ENCODE data around the gene PLCB4. TPM values are rescaled to one million over a fixed set of nuclear protein-coding genes. Genes with fewer than 3 reads are reported as not detected.

The PLCB4 gene
- total and polyA plus RNA-seq, 2 experiments from 2014 or later = 31.6 to 39.2 TPM

GRCh38 chr20:9457136-9457535, 388.2 kb downstream of the PLCB4 start:
- Histone ChIP-seq H3K36me3 (peaks cover 21% of the 10 kb centered on the region), H3K27ac (no peak overlapping the region), H3K4me3 (no peak overlapping the region), H3K27me3 (no peaks in the 10 kb centered on the region), H3K4me1 (ENCODE audit: low read depth) (no peaks in the 10 kb centered on the region), H3K9me3 (ENCODE audit: low read depth) (no peaks in the 10 kb centered on the region)
- no peak for TF ChIP-seq CTCF (IDR thresholded peaks at IDR 0.05; ENCODE audit: low read depth, low read length)
- no peak for DNase-seq (ENCODE audit: low read depth in 1 of 2, low spot score in 1 of 2)

GRCh38 chr20:9458138-9458796, 389.4 kb downstream of the PLCB4 start:
- Histone ChIP-seq H3K27ac (no peak overlapping the region), H3K9me3 (ENCODE audit: low read depth) (no peaks in the 10 kb centered on the region), H3K36me3 (peaks cover 21% of the 10 kb centered on the region), H3K4me3 (no peak overlapping the region), H3K27me3 (no peaks in the 10 kb centered on the region), H3K4me1 (ENCODE audit: low read depth) (no peaks in the 10 kb centered on the region)
- peak; percentile 20 for TF ChIP-seq CTCF (IDR thresholded peaks at IDR 0.05; ENCODE audit: low read depth, low read length)
- DNase-seq (ENCODE audit: low read depth in 1 of 2, low spot score in 1 of 2) = peak; percentile 11 to 15

GRCh38 chr20:9460518-9460917, 391.6 kb downstream of the PLCB4 start:
- Histone ChIP-seq H3K4me1 (ENCODE audit: low read depth) (no peaks in the 10 kb centered on the region), H3K27ac (no peak overlapping the region), H3K27me3 (no peaks in the 10 kb centered on the region), H3K9me3 (ENCODE audit: low read depth) (no peaks in the 10 kb centered on the region), H3K36me3 (peaks cover 21% of the 10 kb centered on the region), H3K4me3 (no peak overlapping the region)
- TF ChIP-seq CTCF (IDR thresholded peaks at IDR 0.05; ENCODE audit: low read depth, low read length) = no peak
- DNase-seq (ENCODE audit: low read depth in 1 of 2, low spot score in 1 of 2) = peak in 1 of 2 donors; percentile 25

- Histone ChIP-seq H3K36me3 (peaks cover 3% of the 10 kb centered on the region), H3K27me3 (no peaks in the 10 kb centered on the region), H3K9me3 (ENCODE audit: low read depth) (no peaks in the 10 kb centered on the region), H3K4me1 (ENCODE audit: low read depth) (no peaks in the 10 kb centered on the region), H3K27ac (no peak overlapping the region), H3K4me3 (no peak overlapping the region)
- peak; percentile 36 for TF ChIP-seq CTCF (IDR thresholded peaks at IDR 0.05; ENCODE audit: low read depth, low read length)
- DNase-seq (ENCODE audit: low read depth in 1 of 2, low spot score in 1 of 2) = peak in 1 of 2 donors; percentile 9
Measured at GRCh38 chr20:9467995-9468394, 399.1 kb downstream of the PLCB4 start.

- no peak overlapping the region for H3K27ac ChIP-seq
- no peaks in the 10 kb centered on the region for H3K9me3 ChIP-seq (ENCODE audit: low read depth)
- H3K4me1 ChIP-seq (ENCODE audit: low read depth) = no peaks in the 10 kb centered on the region
- no peaks in the 10 kb centered on the region for H3K27me3 ChIP-seq
- TF ChIP-seq CTCF (IDR thresholded peaks at IDR 0.05; ENCODE audit: low read depth, low read length) = no peak
- no peaks in the 10 kb centered on the region for H3K36me3 ChIP-seq
- no peak overlapping the region for H3K4me3 ChIP-seq
- DNase-seq (ENCODE audit: low read depth in 1 of 2, low spot score in 1 of 2) = no peak
Measured at GRCh38 chr20:9474835-9475415, 406.0 kb downstream of the PLCB4 start.

Data from cardiac muscle cell (in vitro differentiated cells and primary cell).